ENCODE results near the gene B4GALT5.

B4GALT5 gene

GRCh38 chr20:49701241-49701790 is 12.4 kb downstream of the B4GALT5 start:
- DNase-seq (ENCODE audit: low read depth, low spot score), result no peak

GRCh38 chr20:49700411-49701185 is 13.1 kb downstream of the B4GALT5 start:
- DNase-seq (ENCODE audit: low read depth, low spot score), result no peak

GRCh38 chr20:49699200-49699992 is 14.3 kb downstream of the B4GALT5 start:
- DNase-seq (ENCODE audit: low read depth, low spot score), result no peak

GRCh38 chr20:49698477-49698876 is 15.2 kb downstream of the B4GALT5 start:
- no peak for DNase-seq (ENCODE audit: low read depth, low spot score)

GRCh38 chr20:49697071-49697470 is 16.6 kb downstream of the B4GALT5 start:
- DNase-seq (ENCODE audit: low read depth, low spot score), result no peak

- DNase-seq (ENCODE audit: low read depth, low spot score), result no peak
Observed at GRCh38 chr20:49696594-49696993, 17.1 kb downstream of the B4GALT5 start.

- DNase-seq (ENCODE audit: low read depth, low spot score), result no peak
Observed at GRCh38 chr20:49695830-49696229, 17.8 kb downstream of the B4GALT5 start.

GRCh38 chr20:49694450-49695071 is 19.1 kb downstream of the B4GALT5 start:
- DNase-seq (ENCODE audit: low read depth, low spot score), result no peak

GRCh38 chr20:49693435-49694171 is 20.1 kb downstream of the B4GALT5 start:
- DNase-seq (ENCODE audit: low read depth, low spot score), result no peak

GRCh38 chr20:49692941-49693340 is 20.7 kb downstream of the B4GALT5 start:
- DNase-seq (ENCODE audit: low read depth, low spot score), result no peak

- no peak for DNase-seq (ENCODE audit: low read depth, low spot score)
Observed at GRCh38 chr20:49691818-49692568, 21.7 kb downstream of the B4GALT5 start.

- DNase-seq (ENCODE audit: low read depth, low spot score), result no peak
Observed at GRCh38 chr20:49690899-49691620, 22.6 kb downstream of the B4GALT5 start.

- no peak for DNase-seq (ENCODE audit: low read depth, low spot score)
Observed at GRCh38 chr20:49687595-49688567, 25.8 kb downstream of the B4GALT5 start.

GRCh38 chr20:49685809-49686208 is 27.9 kb downstream of the B4GALT5 start:
- DNase-seq (ENCODE audit: low read depth, low spot score), result no peak

GRCh38 chr20:49685161-49685601 is 28.5 kb downstream of the B4GALT5 start:
- no peak for DNase-seq (ENCODE audit: low read depth, low spot score)

GRCh38 chr20:49684335-49684997 is 29.2 kb downstream of the B4GALT5 start:
- DNase-seq (ENCODE audit: low read depth, low spot score), result no peak

- DNase-seq (ENCODE audit: low read depth, low spot score), result no peak
Observed at GRCh38 chr20:49682798-49683197, 30.9 kb downstream of the B4GALT5 start.

GRCh38 chr20:49682278-49682677 is 31.4 kb downstream of the B4GALT5 start:
- no peak for DNase-seq (ENCODE audit: low read depth, low spot score)
